Astrocyte of the cerebellum (primary cell): Measurements from ENCODE around the gene ZNF48.

Source experiments
- DNase-seq: peaks from one replicate; pipeline ENCODE4 v3.0.0-alpha.2; 2011; ENCODE audit warnings: low read depth
- H3K4me3 ChIP-seq: 2 replicates; pipeline ENCODE4 v1.5.1; 2011; ENCODE audit warnings: mild to moderate bottlenecking, low read depth, low read length, moderate library complexity
- in situ Hi-C: cut with HindIII; loops from 2 replicates; pipeline ENCODE4 v1.10.0; 2017; ENCODE audit warnings: low sequenced_read_pairs
- TF ChIP-seq, protein P1 (sequence below): IDR thresholded peaks from 2 replicates; pipeline ENCODE4 v1.5.1; 2012; ENCODE audit warnings: low read length, low read depth, moderate library complexity, mild to moderate bottlenecking; ENCODE audit errors: missing control alignments

Gene ZNF48

DNA sequence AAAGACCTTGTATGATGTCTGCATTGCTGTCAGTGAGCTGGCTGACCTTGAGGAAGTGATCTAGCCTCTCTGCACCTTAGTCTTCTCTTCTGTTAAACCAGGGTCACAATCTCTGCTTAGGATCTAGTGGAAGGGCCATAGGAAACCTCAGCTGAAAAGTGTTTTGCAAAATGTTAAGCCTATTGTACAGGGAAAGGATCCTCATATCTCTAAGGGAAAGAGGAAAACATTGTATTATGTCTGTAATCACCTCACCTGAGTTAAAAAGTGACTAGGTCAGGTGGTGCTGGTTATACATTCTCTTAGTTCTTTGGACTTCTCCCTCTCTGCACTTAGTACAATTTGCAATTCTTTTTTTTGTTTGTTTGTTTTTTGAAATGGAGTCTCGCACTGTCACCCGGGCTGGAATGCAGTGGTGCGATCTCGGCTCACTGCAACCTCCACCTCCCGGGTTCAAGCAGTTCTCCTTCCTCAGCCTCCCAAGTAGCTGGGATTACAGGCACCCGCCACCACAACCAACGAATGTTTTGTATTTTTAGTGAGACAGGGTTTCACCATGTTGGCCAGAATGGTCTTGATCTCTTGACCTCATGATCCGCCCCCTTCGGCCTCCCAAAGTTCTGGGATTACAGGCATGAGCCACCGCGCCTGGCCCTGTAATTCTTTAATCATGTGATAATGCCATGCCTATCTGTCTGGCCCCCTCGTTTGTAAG is 52.4 kb downstream of the ZNF48 start:
- H3K4me3 ChIP-seq = no peak overlapping the region
- TF ChIP-seq, protein P1, sequence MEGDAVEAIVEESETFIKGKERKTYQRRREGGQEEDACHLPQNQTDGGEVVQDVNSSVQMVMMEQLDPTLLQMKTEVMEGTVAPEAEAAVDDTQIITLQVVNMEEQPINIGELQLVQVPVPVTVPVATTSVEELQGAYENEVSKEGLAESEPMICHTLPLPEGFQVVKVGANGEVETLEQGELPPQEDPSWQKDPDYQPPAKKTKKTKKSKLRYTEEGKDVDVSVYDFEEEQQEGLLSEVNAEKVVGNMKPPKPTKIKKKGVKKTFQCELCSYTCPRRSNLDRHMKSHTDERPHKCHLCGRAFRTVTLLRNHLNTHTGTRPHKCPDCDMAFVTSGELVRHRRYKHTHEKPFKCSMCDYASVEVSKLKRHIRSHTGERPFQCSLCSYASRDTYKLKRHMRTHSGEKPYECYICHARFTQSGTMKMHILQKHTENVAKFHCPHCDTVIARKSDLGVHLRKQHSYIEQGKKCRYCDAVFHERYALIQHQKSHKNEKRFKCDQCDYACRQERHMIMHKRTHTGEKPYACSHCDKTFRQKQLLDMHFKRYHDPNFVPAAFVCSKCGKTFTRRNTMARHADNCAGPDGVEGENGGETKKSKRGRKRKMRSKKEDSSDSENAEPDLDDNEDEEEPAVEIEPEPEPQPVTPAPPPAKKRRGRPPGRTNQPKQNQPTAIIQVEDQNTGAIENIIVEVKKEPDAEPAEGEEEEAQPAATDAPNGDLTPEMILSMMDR = no peak
- DNase-seq = no peak
- in situ Hi-C loops = no loop called here

DNA sequence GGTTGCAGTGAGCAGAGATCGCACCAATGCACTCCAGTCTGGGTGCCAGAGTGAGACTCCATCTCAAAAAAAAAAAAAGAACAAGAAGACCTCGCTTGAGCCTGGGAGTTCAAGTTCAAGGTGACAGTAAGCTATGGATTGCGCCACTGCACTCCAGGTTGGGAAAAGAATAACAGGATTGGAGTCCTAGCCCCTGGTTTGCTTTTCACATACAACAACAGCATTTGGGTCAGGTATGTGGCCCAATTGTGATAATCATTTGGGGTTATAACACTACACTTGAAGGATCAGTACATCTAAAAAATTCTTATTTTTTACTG is 53.9 kb downstream of the ZNF48 start:
- TF ChIP-seq, protein P1 = no peak
- no peak overlapping the region for H3K4me3 ChIP-seq
- DNase-seq = no peak
- in situ Hi-C loops = no loop called here
